BE2C (cell line): Measurements from ENCODE around the gene ZNF365.

Source experiments
- DNase-seq: peaks from one replicate; pipeline ENCODE4 v3.0.0-alpha.2; 2020
- H3K27me3 ChIP-seq: fragments of 250-450 bp; sonication (Bioruptor Pico); 2 replicates; pipeline ENCODE4 v1.5.1; 2020; ENCODE audit warnings: mild to moderate bottlenecking
- H3K36me3 ChIP-seq: fragments of 250-450 bp; sonication (Bioruptor Pico); 2 replicates; pipeline ENCODE4 v1.5.1; 2020; ENCODE audit warnings: mild to moderate bottlenecking
- H3K4me1 ChIP-seq: fragments of 250-450 bp; sonication (Bioruptor Pico); 2 replicates; pipeline ENCODE4 v1.5.1; 2020
- H3K4me3 ChIP-seq: 2 replicates; pipeline ENCODE4 v1.5.1; 2011; ENCODE audit warnings: low read depth, low read length
- H3K9me3 ChIP-seq: fragments of 250-450 bp; sonication (Bioruptor Pico); 2 replicates; pipeline ENCODE4 v1.5.1; 2020
- TF ChIP-seq, protein P1 (sequence below): IDR thresholded peaks from 2 replicates; pipeline ENCODE4 v1.5.1; 2012; ENCODE audit warnings: mild to moderate bottlenecking, low read depth, low read length

ZNF365 gene

DNA sequence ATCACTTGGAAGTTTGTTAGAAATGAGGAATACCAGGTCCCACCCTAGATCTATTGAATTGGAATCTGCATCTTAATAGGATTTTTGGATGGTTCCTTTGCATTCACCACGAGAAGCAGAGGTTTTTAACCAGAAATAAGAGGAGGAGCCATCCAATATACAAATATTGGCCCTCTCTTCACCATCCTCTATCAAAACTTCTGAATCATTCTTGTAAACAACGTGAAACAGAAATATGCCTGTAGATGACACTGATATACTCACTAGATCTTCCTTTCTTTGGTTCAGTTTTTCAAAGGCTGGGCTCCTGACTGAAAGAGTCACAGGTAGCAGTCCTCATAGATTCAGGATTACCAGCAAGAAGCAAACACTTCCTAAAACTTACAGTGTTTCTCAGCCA lies 39.5 kb downstream of the ZNF365 start:
- no peaks in the 10 kb centered on the region for H3K9me3 ChIP-seq
- H3K27me3 ChIP-seq: no peaks in the 10 kb centered on the region
- TF ChIP-seq, protein P1, sequence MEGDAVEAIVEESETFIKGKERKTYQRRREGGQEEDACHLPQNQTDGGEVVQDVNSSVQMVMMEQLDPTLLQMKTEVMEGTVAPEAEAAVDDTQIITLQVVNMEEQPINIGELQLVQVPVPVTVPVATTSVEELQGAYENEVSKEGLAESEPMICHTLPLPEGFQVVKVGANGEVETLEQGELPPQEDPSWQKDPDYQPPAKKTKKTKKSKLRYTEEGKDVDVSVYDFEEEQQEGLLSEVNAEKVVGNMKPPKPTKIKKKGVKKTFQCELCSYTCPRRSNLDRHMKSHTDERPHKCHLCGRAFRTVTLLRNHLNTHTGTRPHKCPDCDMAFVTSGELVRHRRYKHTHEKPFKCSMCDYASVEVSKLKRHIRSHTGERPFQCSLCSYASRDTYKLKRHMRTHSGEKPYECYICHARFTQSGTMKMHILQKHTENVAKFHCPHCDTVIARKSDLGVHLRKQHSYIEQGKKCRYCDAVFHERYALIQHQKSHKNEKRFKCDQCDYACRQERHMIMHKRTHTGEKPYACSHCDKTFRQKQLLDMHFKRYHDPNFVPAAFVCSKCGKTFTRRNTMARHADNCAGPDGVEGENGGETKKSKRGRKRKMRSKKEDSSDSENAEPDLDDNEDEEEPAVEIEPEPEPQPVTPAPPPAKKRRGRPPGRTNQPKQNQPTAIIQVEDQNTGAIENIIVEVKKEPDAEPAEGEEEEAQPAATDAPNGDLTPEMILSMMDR: no peak
- no peaks in the 10 kb centered on the region for H3K36me3 ChIP-seq
- DNase-seq: no peak
- H3K4me1 ChIP-seq: no peaks in the 10 kb centered on the region
- no peak overlapping the region for H3K4me3 ChIP-seq

DNA sequence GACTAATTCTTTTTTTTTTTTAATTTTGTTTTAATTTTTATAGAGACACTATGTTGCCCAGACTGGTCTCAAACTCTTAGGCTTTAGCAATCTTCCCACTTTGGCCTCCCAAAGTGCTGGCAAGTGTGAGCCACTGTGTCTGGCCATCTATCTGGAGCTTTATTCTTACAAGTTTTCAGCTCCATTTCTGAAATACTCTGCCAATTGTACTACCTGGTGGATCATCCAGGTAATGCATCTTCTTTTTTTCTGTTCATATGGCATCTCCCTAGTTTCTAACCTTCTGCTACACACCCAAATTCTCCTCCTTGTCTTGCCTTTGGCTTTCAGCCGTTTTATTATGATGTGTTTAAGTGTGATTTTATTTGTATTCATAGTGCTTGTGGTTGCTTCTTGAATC lies 40.2 kb downstream of the ZNF365 start:
- no peaks in the 10 kb centered on the region for H3K4me1 ChIP-seq

DNA sequence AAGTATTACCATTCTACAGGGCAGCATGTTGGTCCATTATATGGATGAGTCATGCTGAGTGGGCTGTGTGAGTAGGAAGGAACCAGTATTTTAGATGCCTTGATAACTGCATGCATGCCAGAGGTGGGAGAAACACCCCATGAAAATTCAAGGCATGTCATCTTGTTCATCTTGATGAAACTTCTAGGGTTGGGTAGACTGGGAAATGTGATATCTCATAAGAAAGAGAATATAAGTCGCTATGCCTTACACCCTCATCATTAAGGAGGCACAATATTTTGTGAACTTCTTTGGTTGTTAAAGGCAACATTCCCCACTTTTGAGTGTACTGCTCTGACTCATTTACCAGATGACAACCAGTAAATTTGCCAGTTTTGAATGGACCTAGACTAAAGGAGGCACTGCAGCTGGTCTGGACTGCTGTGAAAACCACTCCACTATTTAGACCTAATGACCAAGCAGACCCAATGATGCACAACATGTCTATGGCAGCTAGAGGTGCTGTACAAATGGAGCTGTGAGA lies 48.0 kb downstream of the ZNF365 start:
- Histone ChIP-seq H3K36me3 (no peaks in the 10 kb centered on the region), H3K27me3 (no peaks in the 10 kb centered on the region), H3K4me3 (no peak overlapping the region), H3K9me3 (no peaks in the 10 kb centered on the region), H3K4me1 (no peaks in the 10 kb centered on the region)
- TF ChIP-seq, protein P1: no peak
- no peak for DNase-seq

More for the DNA sequence above, 40.2 kb downstream of the ZNF365 start:
- TF ChIP-seq, protein P1: no peak
- Histone ChIP-seq H3K4me3 (no peak overlapping the region), H3K36me3 (no peaks in the 10 kb centered on the region), H3K27me3 (no peaks in the 10 kb centered on the region), H3K9me3 (no peaks in the 10 kb centered on the region)
- DNase-seq: no peak

- TF ChIP-seq, protein P1: no peak
- no peaks in the 10 kb centered on the region for H3K27me3 ChIP-seq
These were observed 49.9 kb downstream of the ZNF365 start for GRCh38 chr10:62424026-62424425.

GRCh38 chr10:62426086-62426485 lies 51.9 kb downstream of the ZNF365 start:
- H3K36me3 ChIP-seq: no peaks in the 10 kb centered on the region
- no peaks in the 10 kb centered on the region; the same call in 1 of the 2 replicates for H3K27me3 ChIP-seq
- no peak for DNase-seq
- H3K4me3 ChIP-seq: no peak overlapping the region
- H3K4me1 ChIP-seq: no peaks in the 10 kb centered on the region
- TF ChIP-seq, protein P1: no peak
- no peaks in the 10 kb centered on the region for H3K9me3 ChIP-seq

More at GRCh38 chr10:62424026-62424425, 49.9 kb downstream of the ZNF365 start:
- H3K4me3 ChIP-seq: no peak overlapping the region
- H3K4me1 ChIP-seq: no peaks in the 10 kb centered on the region
- no peaks in the 10 kb centered on the region for H3K36me3 ChIP-seq
- no peaks in the 10 kb centered on the region for H3K9me3 ChIP-seq
- DNase-seq: no peak

- no peak for DNase-seq
- TF ChIP-seq, protein P1: no peak
These were observed 52.4 kb downstream of the ZNF365 start for GRCh38 chr10:62426600-62426999.

More at GRCh38 chr10:62426600-62426999, 52.4 kb downstream of the ZNF365 start:
- no peaks in the 10 kb centered on the region; the same call in 1 of the 2 replicates for H3K27me3 ChIP-seq
- no peaks in the 10 kb centered on the region for H3K4me1 ChIP-seq
- H3K9me3 ChIP-seq: no peaks in the 10 kb centered on the region
- no peak overlapping the region for H3K4me3 ChIP-seq
- no peaks in the 10 kb centered on the region for H3K36me3 ChIP-seq
